SKM-1 treated with dmso at 0.1 percent for 144 hours (cell line): Measurements from ENCODE around the gene CYP39A1.

ENCODE experiments used
- DNase-seq: peaks from one replicate; lab custom pipeline; 2025; ENCODE audit not compliant: unreplicated experiment; lab: John Stamatoyannopoulos, UW

CYP39A1 gene

DNA sequence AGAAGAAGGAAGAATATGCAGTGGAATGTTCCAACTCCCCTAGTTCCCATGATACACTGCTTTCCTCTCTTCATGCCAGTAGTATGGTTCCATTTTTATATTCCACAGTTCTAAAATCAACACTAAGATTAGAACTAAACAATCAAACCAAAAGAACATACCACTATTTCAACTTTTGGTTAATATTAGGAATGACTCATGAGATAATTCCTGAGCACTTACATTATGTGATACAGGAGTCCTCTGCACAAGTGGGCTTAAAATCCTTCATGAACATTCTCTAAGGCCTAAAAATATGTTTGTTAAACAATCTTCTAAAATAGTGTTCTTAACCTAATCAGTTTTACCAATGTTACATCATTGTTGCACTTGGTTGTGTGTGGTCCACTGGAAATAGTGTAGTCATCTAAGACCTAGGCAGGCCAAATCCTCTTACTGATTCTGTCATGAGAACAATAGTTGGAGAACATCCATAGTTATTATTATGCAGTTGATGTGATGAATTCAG, 131.1 kb downstream of the CYP39A1 start:
- no peak for DNase-seq

DNA sequence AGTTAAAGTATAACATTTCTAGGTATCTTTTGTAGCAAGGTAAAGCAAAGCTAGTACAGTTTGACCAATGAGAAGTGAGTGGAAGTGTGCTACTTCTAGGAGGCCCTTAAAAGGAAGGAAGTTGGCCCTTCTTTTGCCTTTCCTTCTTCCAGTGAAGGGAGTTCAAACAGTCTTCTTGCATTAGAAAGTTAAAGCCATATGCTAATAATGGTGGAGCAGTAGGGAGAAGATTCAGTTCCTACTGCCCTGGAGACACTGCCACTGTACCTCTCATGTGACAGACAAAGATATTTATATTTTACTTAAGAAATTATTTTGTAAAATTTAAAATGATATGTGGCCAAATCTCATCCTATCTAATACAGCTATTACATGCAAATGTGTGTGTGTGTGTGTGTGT, 135.4 kb downstream of the CYP39A1 start:
- no peak for DNase-seq

GRCh38 chr6:46513533-46513932, 139.1 kb downstream of the CYP39A1 start:
- DNase-seq: no peak

GRCh38 chr6:46511320-46511719, 141.3 kb downstream of the CYP39A1 start:
- DNase-seq: no peak

DNA sequence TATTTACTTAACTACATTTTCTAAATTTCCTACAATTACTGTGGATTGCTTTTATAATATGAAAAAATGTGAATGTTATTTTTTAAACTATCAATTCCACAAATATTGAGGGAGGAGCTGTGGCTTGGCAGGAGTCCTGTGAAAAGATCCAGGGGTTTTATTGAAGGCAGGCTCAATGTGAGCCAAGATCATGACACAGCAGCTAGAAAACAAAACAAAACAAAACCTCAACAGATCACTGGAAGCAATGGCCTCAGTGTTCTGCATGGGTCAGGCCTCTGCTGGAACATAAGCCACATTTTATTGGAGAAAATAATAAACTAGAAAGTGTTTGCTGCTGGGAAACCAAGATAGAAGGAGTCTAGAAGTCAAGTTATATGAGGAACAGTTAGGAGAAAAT, 142.0 kb downstream of the CYP39A1 start:
- DNase-seq: no peak

GRCh38 chr6:46509981-46510510, 142.6 kb downstream of the CYP39A1 start:
- no peak for DNase-seq

- DNase-seq: no peak
Observed at GRCh38 chr6:46509063-46509462, 143.6 kb downstream of the CYP39A1 start.

DNA sequence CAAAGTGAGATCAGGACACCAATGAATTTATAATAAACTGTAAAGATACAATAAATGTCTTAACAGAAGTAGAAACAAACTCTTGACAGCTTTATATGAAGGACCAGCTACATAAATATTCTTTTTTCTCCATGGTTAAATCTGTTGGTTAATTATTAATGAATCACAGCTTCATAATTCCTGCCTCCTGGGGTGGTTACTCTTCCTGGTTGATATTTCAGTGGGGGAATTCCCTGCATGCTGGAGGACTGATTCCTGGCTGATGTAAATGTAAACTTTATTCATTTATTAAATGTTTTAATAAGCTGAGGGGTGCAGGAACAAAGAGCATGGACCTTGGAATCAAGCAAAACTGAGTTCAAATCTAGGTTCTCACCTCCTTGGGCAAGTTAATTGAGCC, 145.2 kb downstream of the CYP39A1 start:
- no peak for DNase-seq

GRCh38 chr6:46505693-46506512, 146.7 kb downstream of the CYP39A1 start:
- no peak for DNase-seq

- no peak for DNase-seq
Observed at GRCh38 chr6:46504242-46504641, 148.4 kb downstream of the CYP39A1 start.

DNA sequence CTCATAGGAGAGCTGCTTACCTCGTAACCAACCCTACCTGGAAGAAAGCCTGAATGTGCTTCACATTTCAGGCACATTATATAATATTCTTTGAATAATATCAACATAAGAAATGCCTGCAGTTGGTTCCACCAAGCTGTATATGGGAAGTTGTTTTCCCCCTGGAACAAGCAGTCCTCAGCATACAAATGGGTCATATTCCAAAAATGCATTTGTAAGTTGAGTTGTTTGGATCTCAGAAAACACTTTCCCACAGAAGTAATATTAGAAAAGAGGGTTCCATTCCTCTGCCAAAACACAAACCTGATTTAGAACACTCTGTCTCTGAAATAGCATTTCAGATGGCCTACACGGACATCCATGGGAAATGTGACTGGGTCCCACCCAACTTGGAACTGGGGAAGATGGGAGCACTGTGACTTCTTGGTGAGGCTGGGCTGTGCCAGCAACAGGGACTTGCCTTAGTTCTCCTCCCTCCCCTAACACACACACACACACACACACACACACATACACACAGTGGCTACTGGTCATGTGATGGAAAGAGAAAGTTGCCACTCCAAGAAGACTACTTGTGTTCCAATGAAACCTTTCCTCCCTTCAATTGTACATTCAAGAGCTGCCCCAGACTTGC, 150.0 kb downstream of the CYP39A1 start:
- no peak for DNase-seq

GRCh38 chr6:46501136-46502089, 151.2 kb downstream of the CYP39A1 start:
- DNase-seq: no peak

DNA sequence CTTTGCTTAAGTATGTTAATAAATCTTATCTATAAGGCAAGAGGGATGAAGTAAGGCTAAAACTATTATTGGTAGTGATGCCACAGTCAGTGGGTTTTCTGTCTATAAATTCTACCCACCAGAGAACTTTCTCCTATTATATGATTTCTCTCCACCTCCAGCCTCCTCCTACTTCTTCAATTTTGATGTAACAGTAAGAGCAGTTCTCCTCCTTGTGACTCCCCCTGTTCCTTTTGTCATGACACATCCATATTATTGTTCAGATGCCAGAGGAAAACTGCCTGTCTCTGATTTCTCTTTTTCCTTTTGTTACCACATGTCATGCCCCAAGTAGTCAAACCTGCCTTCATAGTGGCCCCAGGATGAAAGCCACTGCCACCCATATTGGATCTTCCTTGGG, 152.2 kb downstream of the CYP39A1 start:
- DNase-seq: no peak
